Astrocyte of the cerebellum (primary cell): ENCODE measurements around the gene EGFLAM.
A peak's percentile ranks its signal among the peaks of the same experiment; 100 is the strongest.

Source experiments
- DNase-seq: peaks from one replicate; pipeline ENCODE4 v3.0.0-alpha.2; 2011; ENCODE audit warnings: low read depth
- H3K4me3 ChIP-seq: 2 replicates; pipeline ENCODE4 v1.5.1; 2011; ENCODE audit warnings: mild to moderate bottlenecking, low read depth, low read length, moderate library complexity
- in situ Hi-C: cut with HindIII; loops from 2 replicates; pipeline ENCODE4 v1.10.0; 2017; ENCODE audit warnings: low sequenced_read_pairs
- TF ChIP-seq, protein P1 (sequence below): IDR thresholded peaks from 2 replicates; pipeline ENCODE4 v1.5.1; 2012; ENCODE audit warnings: low read length, low read depth, moderate library complexity, mild to moderate bottlenecking; ENCODE audit errors: missing control alignments

EGFLAM gene

GRCh38 chr5:38441453-38442246 is 183.3 kb downstream of the EGFLAM start:
- TF ChIP-seq, protein P1, sequence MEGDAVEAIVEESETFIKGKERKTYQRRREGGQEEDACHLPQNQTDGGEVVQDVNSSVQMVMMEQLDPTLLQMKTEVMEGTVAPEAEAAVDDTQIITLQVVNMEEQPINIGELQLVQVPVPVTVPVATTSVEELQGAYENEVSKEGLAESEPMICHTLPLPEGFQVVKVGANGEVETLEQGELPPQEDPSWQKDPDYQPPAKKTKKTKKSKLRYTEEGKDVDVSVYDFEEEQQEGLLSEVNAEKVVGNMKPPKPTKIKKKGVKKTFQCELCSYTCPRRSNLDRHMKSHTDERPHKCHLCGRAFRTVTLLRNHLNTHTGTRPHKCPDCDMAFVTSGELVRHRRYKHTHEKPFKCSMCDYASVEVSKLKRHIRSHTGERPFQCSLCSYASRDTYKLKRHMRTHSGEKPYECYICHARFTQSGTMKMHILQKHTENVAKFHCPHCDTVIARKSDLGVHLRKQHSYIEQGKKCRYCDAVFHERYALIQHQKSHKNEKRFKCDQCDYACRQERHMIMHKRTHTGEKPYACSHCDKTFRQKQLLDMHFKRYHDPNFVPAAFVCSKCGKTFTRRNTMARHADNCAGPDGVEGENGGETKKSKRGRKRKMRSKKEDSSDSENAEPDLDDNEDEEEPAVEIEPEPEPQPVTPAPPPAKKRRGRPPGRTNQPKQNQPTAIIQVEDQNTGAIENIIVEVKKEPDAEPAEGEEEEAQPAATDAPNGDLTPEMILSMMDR = peak; percentile 93
- in situ Hi-C loops = no loop called here
- peak; percentile 91 for DNase-seq
- no peak overlapping the region for H3K4me3 ChIP-seq

GRCh38 chr5:38442247-38442573 is 183.9 kb downstream of the EGFLAM start:
- no peak overlapping the region for H3K4me3 ChIP-seq
- in situ Hi-C loops = no loop called here
- no peak for DNase-seq
- TF ChIP-seq, protein P1 = no peak

DNA sequence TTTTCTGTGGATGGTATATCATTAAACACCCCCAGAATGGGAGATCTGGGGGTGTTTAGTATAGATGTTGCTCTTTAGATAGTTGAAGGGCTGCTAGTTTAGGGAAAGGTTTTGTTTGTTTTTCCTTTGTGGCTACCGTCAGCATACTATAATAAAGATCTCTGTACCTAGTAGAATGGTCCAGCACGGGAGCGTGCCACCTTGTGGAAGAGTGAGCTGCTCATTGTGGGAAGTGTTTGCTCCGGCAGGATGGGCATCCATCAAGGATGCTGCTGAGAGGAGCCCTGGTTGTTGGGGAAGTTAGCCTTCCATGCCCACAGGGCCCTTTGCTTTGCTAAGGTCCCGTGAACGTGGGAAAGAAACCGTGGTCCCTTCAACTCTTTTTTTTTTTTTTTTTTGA is 185.0 kb downstream of the EGFLAM start:
- TF ChIP-seq, protein P1 = no peak
- in situ Hi-C loops = no loop called here
- no peak for DNase-seq
- H3K4me3 ChIP-seq = no peak overlapping the region

DNA sequence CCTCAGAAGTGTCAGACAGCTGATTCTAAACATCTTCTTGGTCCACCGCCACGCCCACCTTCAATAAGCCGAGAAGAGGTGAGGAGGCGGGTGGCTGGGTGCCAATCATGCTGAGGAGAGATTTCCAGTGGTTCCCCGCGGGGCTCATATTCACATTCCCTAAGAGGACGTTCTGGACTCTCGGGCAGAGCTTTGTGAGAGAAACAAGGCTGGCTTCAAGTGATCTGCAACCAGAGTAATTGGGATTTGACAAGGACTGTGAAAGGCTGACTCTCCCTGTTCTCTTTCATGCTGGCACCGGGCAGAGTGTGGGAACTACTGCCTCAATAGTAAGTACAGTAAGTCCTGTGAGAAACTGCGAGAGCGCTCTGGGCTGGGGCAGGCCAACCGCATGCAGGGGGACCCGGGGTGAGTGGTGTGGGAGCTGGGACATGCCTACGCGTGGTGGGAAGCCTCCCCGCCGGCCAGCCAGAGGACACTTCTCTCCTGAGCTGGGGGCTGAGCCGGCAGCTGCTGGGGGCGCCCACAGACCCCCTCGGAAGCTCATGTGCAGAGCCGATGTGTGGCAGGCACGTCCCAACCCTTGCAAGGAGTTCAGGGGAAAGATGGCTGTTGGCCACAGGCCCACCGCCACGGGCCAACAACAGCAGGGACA is 187.1 kb downstream of the EGFLAM start:
- no peak overlapping the region for H3K4me3 ChIP-seq
- DNase-seq = no peak
- TF ChIP-seq, protein P1 = no peak
- in situ Hi-C loops = no loop called here

GRCh38 chr5:38446029-38446522 is 187.7 kb downstream of the EGFLAM start:
- TF ChIP-seq, protein P1 = no peak
- in situ Hi-C loops = no loop called here
- H3K4me3 ChIP-seq = no peak overlapping the region
- no peak for DNase-seq

DNA sequence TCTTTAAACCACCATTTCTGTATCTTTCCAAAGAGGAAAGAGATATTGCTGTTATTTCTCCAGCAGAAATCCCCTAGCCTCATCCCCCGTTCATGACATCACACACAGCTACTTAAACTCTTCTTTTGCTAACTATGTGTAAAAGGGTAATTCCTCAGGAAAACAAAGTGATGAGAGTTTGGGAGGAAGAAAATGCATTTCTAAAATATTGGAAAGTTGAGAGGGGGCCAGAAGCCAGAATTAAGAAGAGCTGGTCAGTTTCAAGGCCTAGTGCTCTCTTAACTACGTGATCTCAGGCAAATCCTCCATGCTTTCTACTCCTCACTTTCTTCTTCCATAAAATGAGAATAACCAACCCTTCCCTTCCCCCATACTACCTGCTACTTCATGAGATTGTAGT is 188.7 kb downstream of the EGFLAM start:
- TF ChIP-seq, protein P1 = no peak
- H3K4me3 ChIP-seq = no peak overlapping the region
- no peak for DNase-seq
- in situ Hi-C loops = no loop called here
